Measurements from ENCODE around the gene ARHGAP19. TPM values are rescaled to one million over a fixed set of nuclear protein-coding genes. Genes with fewer than 3 reads are reported as not detected.
A peak's percentile ranks its signal among the peaks of the same experiment; 100 is the strongest.

ARHGAP19 gene
- total and polyA plus RNA-seq, 2 of the 8 experiments (the other 6 are each of a cell fraction or from before 2014, with no cell fraction given), result 13.3 to 32.1 TPM

DNA sequence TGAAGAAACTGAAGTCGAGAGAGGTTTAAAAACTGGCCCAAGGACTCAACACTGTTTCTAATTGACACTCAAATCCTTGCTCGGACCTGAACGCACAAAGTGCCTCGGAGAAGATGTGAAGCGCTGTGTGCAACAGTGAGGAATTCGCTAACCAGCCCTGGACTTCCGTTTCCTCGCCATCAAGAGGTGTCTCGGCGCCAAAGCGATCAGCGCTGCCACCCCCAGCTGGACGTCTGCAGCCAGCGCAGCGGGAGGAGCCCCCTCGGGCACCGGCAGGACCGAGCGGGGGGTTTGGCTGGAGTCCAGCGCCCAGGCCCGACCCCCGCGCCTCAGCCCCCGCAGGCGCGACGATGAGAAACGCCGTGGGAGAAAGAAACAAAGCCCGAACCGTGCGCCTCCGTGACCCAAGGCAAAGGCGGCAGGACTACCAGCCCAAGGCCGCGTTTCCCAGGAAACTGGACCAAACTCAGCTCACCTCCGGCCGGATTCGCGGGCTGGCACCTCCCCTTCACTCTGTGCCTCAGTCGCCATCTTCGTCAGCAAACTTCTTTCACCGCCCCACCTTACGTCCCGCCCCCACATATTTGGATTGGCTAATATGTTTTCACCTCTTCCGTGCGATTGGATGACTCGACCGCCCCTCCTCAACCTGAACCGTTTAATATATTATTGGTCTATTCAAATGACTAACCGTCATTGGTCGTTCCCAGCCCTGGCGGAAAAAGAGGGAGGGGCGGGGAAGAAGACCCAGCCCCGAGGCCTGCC lies at the start of gene ARHGAP19 (continued):
- 0 out of 2 replicates have a peak, but pooled peaks have one; percentile 64 for TF ChIP-seq RBBP5 (IDR thresholded peaks at IDR 0.05; ENCODE audit: borderline replicate concordance, low read depth, low read length)
- TF ChIP-seq TEAD4 (IDR thresholded peaks at IDR 0.05; ENCODE audit: low read depth, low read length), result peak; percentile 2
- peak; percentile 90; the same call in 1 of the 2 replicates for TF ChIP-seq TBP (IDR thresholded peaks at IDR 0.05; ENCODE audit: low read depth, low read length)
- peak; percentile 81 to 95 for TF ChIP-seq POLR2A (IDR thresholded peaks at IDR 0.05; ENCODE audit: control extremely low read depth in 1 of 2, low read depth in 2 of 2, low read length in 2 of 2)
- TF ChIP-seq USF2 (IDR thresholded peaks at IDR 0.05; ENCODE audit: low read length), result no peak
- peak; percentile 82; the same call in 1 of the 2 replicates for TF ChIP-seq SIX5 (IDR thresholded peaks at IDR 0.05; ENCODE audit: low read depth, low read length)
- peak; percentile 81 for TF ChIP-seq TAF7 (optimal IDR thresholded peaks at IDR 0.05; ENCODE audit: borderline replicate concordance, low read depth, low read length)
- TF ChIP-seq TAF1 (IDR thresholded peaks at IDR 0.05; ENCODE audit: low read depth, low read length), result peak; percentile 93
- no peak for TF ChIP-seq CEBPB (IDR thresholded peaks at IDR 0.05; ENCODE audit: low read depth, low read length)
- TF ChIP-seq SP4 (IDR thresholded peaks at IDR 0.05; ENCODE audit: low read length), result 0 out of 2 replicates have a peak, but pooled peaks have one; percentile 52
- TF ChIP-seq RNF2 (IDR thresholded peaks at IDR 0.05; ENCODE audit: borderline replicate concordance, low read depth, low read length, missing control alignments, poor library complexity, severe bottlenecking), result no peak
- no peak for TF ChIP-seq ZNF274 (IDR thresholded peaks at IDR 0.05; ENCODE audit: borderline replicate concordance, extremely low read depth, low read length)
- TF ChIP-seq TCF12 (IDR thresholded peaks at IDR 0.05; ENCODE audit: low read depth, low read length), result no peak
- no peak for TF ChIP-seq SUZ12 (IDR thresholded peaks at IDR 0.05; ENCODE audit: low read length)
- no peak for TF ChIP-seq JUN (IDR thresholded peaks at IDR 0.05; ENCODE audit: low read depth, low read length)
- TF ChIP-seq BCL11A (IDR thresholded peaks at IDR 0.05; ENCODE audit: low read depth in 2 of 2, low read length in 2 of 2), result no peak
- no peak for TF ChIP-seq FOSL1 (IDR thresholded peaks at IDR 0.05; ENCODE audit: insufficient read depth, low read depth, low read length)
- 0 out of 2 replicates have a peak, but pooled peaks have one; percentile 44 for TF ChIP-seq GABPA (IDR thresholded peaks at IDR 0.05; ENCODE audit: borderline replicate concordance, insufficient read depth, low read length)
- TF ChIP-seq E2F6 (IDR thresholded peaks at IDR 0.05), result no peak; the same call in 1 of the 2 replicates
- no peak; a peak in 1 of 4 replicates for TF ChIP-seq RAD21 (IDR thresholded peaks at IDR 0.05 in 1 of 2, conservative IDR thresholded peaks at IDR 0.05 in 1 of 2; ENCODE audit: low read depth in 2 of 2, low read length in 2 of 2)
- no peak for TF ChIP-seq RFX5 (IDR thresholded peaks at IDR 0.05; ENCODE audit: borderline replicate concordance, low read depth, low read length)
- TF ChIP-seq EGR1 (IDR thresholded peaks at IDR 0.05; ENCODE audit: borderline replicate concordance, low read depth, low read length), result no peak; the same call in 1 of the 2 replicates
